C4-2B (cell line): Measurements from ENCODE around the gene XPNPEP3.
"Not testable (repeated sequence)": the region's sequence is repeated elsewhere in the genome, so short reads cannot be mapped to it uniquely, and the experiment has no call there.

Experiments used
- ZFX ChIP-seq: fragments of 450-650 bp; IDR thresholded peaks from 2 replicates; pipeline ENCODE4 v1.6.1; 2017
- TF ChIP-seq, protein P1 (sequence below): fragments of 450-650 bp; conservative IDR thresholded peaks from 2 replicates; pipeline ENCODE4 v1.5.1; 2017; ENCODE audit warnings: mild to moderate bottlenecking

DNA sequence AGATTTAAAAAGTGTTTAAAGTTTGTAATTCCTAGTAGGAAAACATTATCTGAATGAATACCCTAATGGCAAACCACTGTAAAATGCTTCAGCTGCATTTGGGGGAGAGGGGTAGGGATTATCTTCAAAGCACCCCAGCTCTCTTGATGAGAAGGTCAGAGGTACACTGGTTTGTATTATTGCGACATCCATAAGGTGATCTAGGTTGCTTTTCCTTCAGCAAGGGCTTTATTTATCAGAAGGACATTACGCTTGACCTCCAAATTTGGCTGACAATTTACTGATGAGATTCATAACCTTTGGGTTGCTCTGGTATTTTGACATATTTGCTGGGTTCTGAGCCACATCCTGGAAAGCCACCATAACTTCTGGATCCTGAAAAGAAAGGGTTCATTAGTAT, 30.7 kb upstream of the XPNPEP3 start:
- TF ChIP-seq, protein P1, sequence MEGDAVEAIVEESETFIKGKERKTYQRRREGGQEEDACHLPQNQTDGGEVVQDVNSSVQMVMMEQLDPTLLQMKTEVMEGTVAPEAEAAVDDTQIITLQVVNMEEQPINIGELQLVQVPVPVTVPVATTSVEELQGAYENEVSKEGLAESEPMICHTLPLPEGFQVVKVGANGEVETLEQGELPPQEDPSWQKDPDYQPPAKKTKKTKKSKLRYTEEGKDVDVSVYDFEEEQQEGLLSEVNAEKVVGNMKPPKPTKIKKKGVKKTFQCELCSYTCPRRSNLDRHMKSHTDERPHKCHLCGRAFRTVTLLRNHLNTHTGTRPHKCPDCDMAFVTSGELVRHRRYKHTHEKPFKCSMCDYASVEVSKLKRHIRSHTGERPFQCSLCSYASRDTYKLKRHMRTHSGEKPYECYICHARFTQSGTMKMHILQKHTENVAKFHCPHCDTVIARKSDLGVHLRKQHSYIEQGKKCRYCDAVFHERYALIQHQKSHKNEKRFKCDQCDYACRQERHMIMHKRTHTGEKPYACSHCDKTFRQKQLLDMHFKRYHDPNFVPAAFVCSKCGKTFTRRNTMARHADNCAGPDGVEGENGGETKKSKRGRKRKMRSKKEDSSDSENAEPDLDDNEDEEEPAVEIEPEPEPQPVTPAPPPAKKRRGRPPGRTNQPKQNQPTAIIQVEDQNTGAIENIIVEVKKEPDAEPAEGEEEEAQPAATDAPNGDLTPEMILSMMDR = not testable (repeated sequence)
- not testable (repeated sequence) for TF ChIP-seq ZFX
